Type B pancreatic cell (in vitro differentiated cells): Measurements from ENCODE around the gene MDM2. TPM values are rescaled to one million over a fixed set of nuclear protein-coding genes. Genes with fewer than 3 reads are reported as not detected.

ENCODE experiments used
- DNase-seq: peaks from one replicate; pipeline ENCODE4 v3.0.0; 2021; ENCODE audit warnings: mixed read lengths; ENCODE audit not compliant: unreplicated experiment; ENCODE audit errors: extremely low spot score
- H3K27ac Mint-ChIP-seq: 2 replicates; pipeline ENCODE4 v1.8.0; 2021; ENCODE audit warnings: mild to moderate bottlenecking, mixed read lengths
- H3K27me3 Mint-ChIP-seq: 2 replicates; pipeline ENCODE4 v1.8.0; 2021; ENCODE audit warnings: mixed read lengths
- H3K36me3 Mint-ChIP-seq: 2 replicates; pipeline ENCODE4 v1.8.0; 2021; ENCODE audit warnings: mixed read lengths
- H3K4me1 Mint-ChIP-seq: one replicate; pipeline ENCODE4 v1.8.0; 2021; ENCODE audit warnings: mixed read lengths; ENCODE audit not compliant: unreplicated experiment
- H3K4me3 Mint-ChIP-seq: 2 replicates; pipeline ENCODE4 v1.8.0; 2021; ENCODE audit warnings: mild to moderate bottlenecking, mixed read lengths
- H3K9me3 Mint-ChIP-seq: 2 replicates; pipeline ENCODE4 v1.8.0; 2021; ENCODE audit warnings: mixed read lengths
- CTCF ChIP-seq: fragments of 200-600 bp; sonication (generic); conservative IDR thresholded peaks from 2 replicates; pipeline ENCODE4 v1.5.0; 2021; ENCODE audit warnings: antibody characterized with exemption, mild to moderate bottlenecking
- total RNA-seq: library from RNA; stranded (reverse); gene quantifications from 2 replicates; pipeline ENCODE4 v1.2.1, GENCODE V29; 2021; ENCODE audit warnings: low replicate concordance

Gene MDM2
- total RNA-seq, 1 donor from 2014 or later = 162 TPM

GRCh38 chr12:68877583-68877982 lies 69.6 kb downstream of the MDM2 start:
- TF ChIP-seq CTCF = no peak
- Mint-ChIP-seq H3K4me3 (no peak overlapping the region), H3K4me1 (no peaks in the 10 kb centered on the region), H3K9me3 (peaks cover 5% of the 10 kb centered on the region), H3K36me3 (peaks cover 4% of the 10 kb centered on the region), H3K27ac (no peak overlapping the region), H3K27me3 (no peaks in the 10 kb centered on the region)
- no peak for DNase-seq

GRCh38 chr12:68878283-68878682 lies 70.3 kb downstream of the MDM2 start:
- no peak for DNase-seq
- Mint-ChIP-seq H3K36me3 (peaks cover 4% of the 10 kb centered on the region), H3K4me3 (no peak overlapping the region), H3K27ac (no peak overlapping the region), H3K27me3 (no peaks in the 10 kb centered on the region), H3K4me1 (no peaks in the 10 kb centered on the region), H3K9me3 (peaks cover 5% of the 10 kb centered on the region)
- no peak for TF ChIP-seq CTCF

- H3K4me3 Mint-ChIP-seq = no peak overlapping the region
- H3K9me3 Mint-ChIP-seq = peaks cover 5% of the 10 kb centered on the region
- peaks cover 4% of the 10 kb centered on the region for H3K36me3 Mint-ChIP-seq
- no peak for TF ChIP-seq CTCF
- no peak for DNase-seq
- H3K4me1 Mint-ChIP-seq = no peaks in the 10 kb centered on the region
- H3K27ac Mint-ChIP-seq = no peak overlapping the region
- H3K27me3 Mint-ChIP-seq = no peaks in the 10 kb centered on the region
Measured at GRCh38 chr12:68878846-68879245, 70.9 kb downstream of the MDM2 start.

GRCh38 chr12:68880660-68881325 lies 72.8 kb downstream of the MDM2 start:
- no peak overlapping the region for H3K4me3 Mint-ChIP-seq
- H3K9me3 Mint-ChIP-seq = peaks cover 5% of the 10 kb centered on the region
- peaks cover 4% of the 10 kb centered on the region for H3K4me1 Mint-ChIP-seq
- H3K27me3 Mint-ChIP-seq = no peaks in the 10 kb centered on the region
- no peak for TF ChIP-seq CTCF
- no peak overlapping the region for H3K27ac Mint-ChIP-seq
- DNase-seq = no peak
- H3K36me3 Mint-ChIP-seq = peaks cover 4% of the 10 kb centered on the region

- H3K4me1 Mint-ChIP-seq = peaks cover 4% of the 10 kb centered on the region
- no peak overlapping the region for H3K4me3 Mint-ChIP-seq
- H3K36me3 Mint-ChIP-seq = peaks cover 4% of the 10 kb centered on the region
- no peaks in the 10 kb centered on the region for H3K27me3 Mint-ChIP-seq
- H3K9me3 Mint-ChIP-seq = peaks cover 5% of the 10 kb centered on the region
- TF ChIP-seq CTCF = no peak
- DNase-seq = no peak
- H3K27ac Mint-ChIP-seq = no peak overlapping the region
Measured at GRCh38 chr12:68882251-68882964, 74.4 kb downstream of the MDM2 start.
